ENCODE results near the gene MAP1LC3B.

MAP1LC3B gene

GRCh38 chr16:87443964-87444363 lies 51.8 kb downstream of the MAP1LC3B start:
- Histone ChIP-seq H3K9me3 (replicated peaks in 1 of 2; ENCODE audit: control insufficient read depth in 2 of 2, insufficient read depth in 1 of 2, low read depth in 1 of 2, low read length in 2 of 2) (peaks cover 5 to 19% of the 10 kb centered on the region in 2 donors), H3K27me3 (ENCODE audit: control insufficient read depth in 3 of 3, insufficient read depth in 3 of 3, low read depth in 1 of 3, low read length in 3 of 3) (no peaks in the 10 kb centered on the region), H2BK15ac (ENCODE audit: low read length) (no peak overlapping the region), H4K91ac (ENCODE audit: low read depth, low read length, poor library complexity) (no peak overlapping the region), H3K14ac (ENCODE audit: low read length) (no peak overlapping the region), H2BK12ac (ENCODE audit: low read length) (no peak overlapping the region), H3K4me2 (ENCODE audit: insufficient read depth, low read length, poor library complexity, severe bottlenecking) (no peak overlapping the region), H3K27ac (replicated peaks; ENCODE audit: low read length) (no peak overlapping the region), H3K36me3 (replicated peaks in 1 of 2; ENCODE audit: control insufficient read depth in 2 of 2, insufficient read depth in 2 of 2, low read length in 2 of 2) (peaks cover 21 to 64% of the 10 kb centered on the region in 2 donors), H3K18ac (ENCODE audit: low read length) (no peak overlapping the region), H4K8ac (ENCODE audit: low read depth, low read length) (no peak overlapping the region), H2BK5ac (ENCODE audit: low read length) (no peak overlapping the region), H3K23ac (ENCODE audit: low read depth, low read length, poor library complexity) (no peak overlapping the region), H3K4ac (ENCODE audit: low read length) (no peak overlapping the region), H3K4me1 (ENCODE audit: control insufficient read depth in 2 of 2, insufficient read depth in 1 of 2, low read depth in 1 of 2, low read length in 2 of 2) (no peaks in the 10 kb centered on the region), H3K4me3 (ENCODE audit: low read length in 2 of 2) (no peak overlapping the region), H2BK120ac (ENCODE audit: low read depth, low read length) (no peak overlapping the region), H2AK5ac (ENCODE audit: low read depth, low read length) (no peak overlapping the region), H3K9ac (ENCODE audit: low read depth, low read length, poor library complexity) (no peak overlapping the region), H3K79me1 (ENCODE audit: low read depth, low read length) (peaks cover 7% of the 10 kb centered on the region), H2AFZ (ENCODE audit: low read length) (no peak overlapping the region)
- no CpG with 5 or more reads among the region's 3 CpGs for WGBS, 2 donors (ENCODE audit: extremely low coverage in 2 of 2, insufficient read length in 2 of 2, insufficient replicate concordance in 1 of 2)
- DNase-seq (ENCODE audit: low spot score), result no peak

- Histone ChIP-seq H2BK12ac (ENCODE audit: low read length) (no peak overlapping the region), H3K4me2 (ENCODE audit: insufficient read depth, low read length, poor library complexity, severe bottlenecking) (no peak overlapping the region), H3K4ac (ENCODE audit: low read length) (no peak overlapping the region), H3K23ac (ENCODE audit: low read depth, low read length, poor library complexity) (no peak overlapping the region), H3K27me3 (ENCODE audit: control insufficient read depth in 3 of 3, insufficient read depth in 3 of 3, low read depth in 1 of 3, low read length in 3 of 3) (no peaks in the 10 kb centered on the region), H2BK15ac (ENCODE audit: low read length) (no peak overlapping the region), H2BK5ac (ENCODE audit: low read length) (no peak overlapping the region), H4K8ac (ENCODE audit: low read depth, low read length) (no peak overlapping the region), H3K9ac (ENCODE audit: low read depth, low read length, poor library complexity) (no peak overlapping the region), H3K4me3 (ENCODE audit: low read length in 2 of 2) (no peak overlapping the region), H3K9me3 (replicated peaks in 1 of 2; ENCODE audit: control insufficient read depth in 2 of 2, insufficient read depth in 1 of 2, low read depth in 1 of 2, low read length in 2 of 2) (peaks cover 5 to 19% of the 10 kb centered on the region in 2 donors), H2AFZ (ENCODE audit: low read length) (no peak overlapping the region), H3K79me1 (ENCODE audit: low read depth, low read length) (peaks cover 5% of the 10 kb centered on the region), H2AK5ac (ENCODE audit: low read depth, low read length) (no peak overlapping the region), H3K18ac (ENCODE audit: low read length) (no peak overlapping the region), H2BK120ac (ENCODE audit: low read depth, low read length) (no peak overlapping the region), H4K91ac (ENCODE audit: low read depth, low read length, poor library complexity) (no peak overlapping the region), H3K27ac (replicated peaks; ENCODE audit: low read length) (no peak overlapping the region), H3K36me3 (replicated peaks in 1 of 2; ENCODE audit: control insufficient read depth in 2 of 2, insufficient read depth in 2 of 2, low read length in 2 of 2) (peaks cover 22 to 74% of the 10 kb centered on the region in 2 donors), H3K4me1 (ENCODE audit: control insufficient read depth in 2 of 2, insufficient read depth in 1 of 2, low read depth in 1 of 2, low read length in 2 of 2) (no peaks in the 10 kb centered on the region), H3K14ac (ENCODE audit: low read length) (no peak overlapping the region)
- WGBS, 2 donors (ENCODE audit: extremely low coverage in 2 of 2, insufficient read length in 2 of 2, insufficient replicate concordance in 1 of 2), result no CpG with 5 or more reads among the region's 7 CpGs
- DNase-seq (ENCODE audit: low spot score), result no peak
Observed at GRCh38 chr16:87445486-87445885, 53.4 kb downstream of the MAP1LC3B start.

DNA sequence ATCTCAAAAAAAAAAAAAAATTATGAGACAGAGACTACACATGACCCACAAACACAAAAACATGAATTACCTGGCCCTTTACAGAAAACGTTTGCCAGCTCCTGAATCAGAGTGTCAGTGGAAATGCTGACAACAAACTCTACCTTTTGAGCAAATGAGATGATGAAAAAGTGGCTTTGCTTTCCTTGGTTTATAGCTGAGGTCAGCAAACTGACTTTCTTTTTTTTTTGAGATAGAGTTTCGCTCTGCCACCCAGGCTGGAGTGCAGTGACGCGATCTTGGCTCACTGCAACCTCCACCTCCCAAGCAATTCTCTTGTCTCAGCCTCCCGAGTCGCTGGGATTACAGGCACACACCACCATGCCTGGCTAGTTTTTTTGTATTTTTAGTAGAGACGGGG lies 54.3 kb downstream of the MAP1LC3B start:
- DNase-seq (ENCODE audit: low spot score), result no peak
- no peak overlapping the region for H2BK120ac ChIP-seq (ENCODE audit: low read depth, low read length)
- peaks cover 22 to 76% of the 10 kb centered on the region in 2 donors for H3K36me3 ChIP-seq (replicated peaks in 1 of 2; ENCODE audit: control insufficient read depth in 2 of 2, insufficient read depth in 2 of 2, low read length in 2 of 2)
- H3K14ac ChIP-seq (ENCODE audit: low read length), result no peak overlapping the region
- H2BK12ac ChIP-seq (ENCODE audit: low read length), result no peak overlapping the region
- H4K91ac ChIP-seq (ENCODE audit: low read depth, low read length, poor library complexity), result no peak overlapping the region
- H3K18ac ChIP-seq (ENCODE audit: low read length), result no peak overlapping the region
- H2AFZ ChIP-seq (ENCODE audit: low read length), result no peak overlapping the region
- H3K27me3 ChIP-seq (ENCODE audit: control insufficient read depth in 3 of 3, insufficient read depth in 3 of 3, low read depth in 1 of 3, low read length in 3 of 3), result no peaks in the 10 kb centered on the region
- peaks cover 5% of the 10 kb centered on the region for H3K79me1 ChIP-seq (ENCODE audit: low read depth, low read length)
- H3K4ac ChIP-seq (ENCODE audit: low read length), result no peak overlapping the region
- no peak overlapping the region for H3K23ac ChIP-seq (ENCODE audit: low read depth, low read length, poor library complexity)
- no peaks in the 10 kb centered on the region for H3K4me1 ChIP-seq (ENCODE audit: control insufficient read depth in 2 of 2, insufficient read depth in 1 of 2, low read depth in 1 of 2, low read length in 2 of 2)
- WGBS, 2 donors (ENCODE audit: extremely low coverage in 2 of 2, insufficient read length in 2 of 2, insufficient replicate concordance in 1 of 2), result no CpG with 5 or more reads among the region's 7 CpGs
- H3K9ac ChIP-seq (ENCODE audit: low read depth, low read length, poor library complexity), result no peak overlapping the region
- no peak overlapping the region for H3K4me3 ChIP-seq (ENCODE audit: low read length in 2 of 2)
- H4K8ac ChIP-seq (ENCODE audit: low read depth, low read length), result no peak overlapping the region
- peaks cover 5 to 19% of the 10 kb centered on the region in 2 donors for H3K9me3 ChIP-seq (replicated peaks in 1 of 2; ENCODE audit: control insufficient read depth in 2 of 2, insufficient read depth in 1 of 2, low read depth in 1 of 2, low read length in 2 of 2)
- H3K27ac ChIP-seq (replicated peaks; ENCODE audit: low read length), result no peak overlapping the region
- no peak overlapping the region for H3K4me2 ChIP-seq (ENCODE audit: insufficient read depth, low read length, poor library complexity, severe bottlenecking)
- no peak overlapping the region for H2BK5ac ChIP-seq (ENCODE audit: low read length)
- no peak overlapping the region for H2AK5ac ChIP-seq (ENCODE audit: low read depth, low read length)
- no peak overlapping the region for H2BK15ac ChIP-seq (ENCODE audit: low read length)

DNA sequence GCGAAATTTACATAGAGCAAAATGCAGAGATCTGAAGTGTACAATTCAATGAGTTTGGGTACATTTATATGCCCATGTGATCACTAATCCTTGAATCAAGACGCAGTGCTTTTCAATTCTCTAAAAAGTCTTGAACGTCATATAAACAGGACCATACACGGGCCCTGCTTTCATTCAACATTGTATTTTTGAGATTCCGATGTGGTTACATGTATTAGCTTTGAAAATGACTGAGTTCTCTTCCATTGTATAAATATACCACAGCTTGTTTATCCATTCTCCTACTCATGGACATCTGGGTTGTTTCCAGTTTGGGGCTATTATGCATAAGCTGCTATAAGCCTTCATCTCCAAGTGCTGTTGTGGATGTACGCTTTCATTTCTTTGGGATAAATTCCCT lies 55.2 kb downstream of the MAP1LC3B start:
- Histone ChIP-seq H2BK12ac (ENCODE audit: low read length) (no peak overlapping the region), H4K8ac (ENCODE audit: low read depth, low read length) (no peak overlapping the region), H2BK5ac (ENCODE audit: low read length) (no peak overlapping the region), H2AK5ac (ENCODE audit: low read depth, low read length) (no peak overlapping the region), H2BK120ac (ENCODE audit: low read depth, low read length) (no peak overlapping the region), H3K18ac (ENCODE audit: low read length) (no peak overlapping the region), H3K4me2 (ENCODE audit: insufficient read depth, low read length, poor library complexity, severe bottlenecking) (no peak overlapping the region), H3K4me1 (ENCODE audit: control insufficient read depth in 2 of 2, insufficient read depth in 1 of 2, low read depth in 1 of 2, low read length in 2 of 2) (no peaks in the 10 kb centered on the region), H3K9ac (ENCODE audit: low read depth, low read length, poor library complexity) (no peak overlapping the region), H3K4me3 (ENCODE audit: low read length in 2 of 2) (no peak overlapping the region), H3K4ac (ENCODE audit: low read length) (no peak overlapping the region), H3K27me3 (ENCODE audit: control insufficient read depth in 3 of 3, insufficient read depth in 3 of 3, low read depth in 1 of 3, low read length in 3 of 3) (no peaks in the 10 kb centered on the region), H3K27ac (replicated peaks; ENCODE audit: low read length) (no peak overlapping the region), H3K9me3 (replicated peaks in 1 of 2; ENCODE audit: control insufficient read depth in 2 of 2, insufficient read depth in 1 of 2, low read depth in 1 of 2, low read length in 2 of 2) (peaks cover 5 to 19% of the 10 kb centered on the region in 2 donors), H3K36me3 (replicated peaks in 1 of 2; ENCODE audit: control insufficient read depth in 2 of 2, insufficient read depth in 2 of 2, low read length in 2 of 2) (peaks cover 22 to 76% of the 10 kb centered on the region in 2 donors), H3K79me1 (ENCODE audit: low read depth, low read length) (peaks cover 4% of the 10 kb centered on the region), H4K91ac (ENCODE audit: low read depth, low read length, poor library complexity) (no peak overlapping the region), H2BK15ac (ENCODE audit: low read length) (no peak overlapping the region), H3K23ac (ENCODE audit: low read depth, low read length, poor library complexity) (no peak overlapping the region), H2AFZ (ENCODE audit: low read length) (no peak overlapping the region), H3K14ac (ENCODE audit: low read length) (no peak overlapping the region)
- DNase-seq (ENCODE audit: low spot score), result no peak
- WGBS, 2 donors (ENCODE audit: extremely low coverage in 2 of 2, insufficient read length in 2 of 2, insufficient replicate concordance in 1 of 2), result no CpG with 5 or more reads among the region's 6 CpGs
